GM18873 (cell line): Measurements from ENCODE around the gene NOS1AP.
"Not testable (repeated sequence)": the region's sequence is repeated elsewhere in the genome, so short reads cannot be mapped to it uniquely, and the experiment has no call there.

ENCODE experiments used
- ATAC-seq: cut with Tn5 transposase; IDR thresholded peaks from one replicate; pipeline ENCODE4 v1.9.1; 2021; ENCODE audit warnings: mild to moderate bottlenecking, moderate library complexity, moderate number of reproducible peaks; ENCODE audit not compliant: unreplicated experiment, low FRiP score

Gene NOS1AP

GRCh38 chr1:162389021-162389818, 319.7 kb downstream of the NOS1AP start:
- ATAC-seq, result no peak

- ATAC-seq, result no peak
These were observed 320.5 kb downstream of the NOS1AP start for GRCh38 chr1:162389971-162390370.

- ATAC-seq, result no peak
These were observed 321.1 kb downstream of the NOS1AP start for GRCh38 chr1:162390396-162391185.

- ATAC-seq, result no peak
These were observed 322.5 kb downstream of the NOS1AP start for GRCh38 chr1:162391790-162392563.

GRCh38 chr1:162396201-162396906, 326.9 kb downstream of the NOS1AP start:
- ATAC-seq, result no peak

GRCh38 chr1:162397039-162397448, 327.6 kb downstream of the NOS1AP start:
- no peak for ATAC-seq

GRCh38 chr1:162397943-162398560, 328.6 kb downstream of the NOS1AP start:
- no peak for ATAC-seq

- ATAC-seq, result no peak
These were observed 329.6 kb downstream of the NOS1AP start for GRCh38 chr1:162398999-162399580.

GRCh38 chr1:162400790-162401355, 331.4 kb downstream of the NOS1AP start:
- ATAC-seq, result no peak

- no peak for ATAC-seq
These were observed 335.2 kb downstream of the NOS1AP start for GRCh38 chr1:162404550-162405160.

- ATAC-seq, result no peak
These were observed 336.3 kb downstream of the NOS1AP start for GRCh38 chr1:162405800-162406199.

GRCh38 chr1:162406811-162407210, 337.3 kb downstream of the NOS1AP start:
- no peak for ATAC-seq

GRCh38 chr1:162407539-162407938, 338.0 kb downstream of the NOS1AP start:
- ATAC-seq, result no peak

GRCh38 chr1:162412002-162412401, 342.5 kb downstream of the NOS1AP start, which contains the start of gene SH2D1B:
SH2D1B (minus strand) TSS chr1:162412136; CDS start chr1:162412016, 120 bp downstream.
- no peak for ATAC-seq

- no peak for ATAC-seq
These were observed 346.7 kb downstream of the NOS1AP start for GRCh38 chr1:162416215-162416614.

- no peak for ATAC-seq
These were observed 347.4 kb downstream of the NOS1AP start for GRCh38 chr1:162416909-162417308.

GRCh38 chr1:162417650-162418049, 348.2 kb downstream of the NOS1AP start:
- no peak for ATAC-seq

- ATAC-seq, result not testable (repeated sequence)
These were observed 349.1 kb downstream of the NOS1AP start for GRCh38 chr1:162418584-162418983.
